GM21526 (cell line): Measurements from ENCODE around the gene NPR3.

Experiments used
- ATAC-seq: cut with Tn5 transposase; IDR thresholded peaks from one replicate; pipeline ENCODE4 v1.9.1; 2021; ENCODE audit warnings: moderate library complexity; ENCODE audit not compliant: unreplicated experiment, low FRiP score

Gene NPR3

GRCh38 chr5:32754284-32754683, 43.2 kb downstream of the NPR3 start:
- no peak for ATAC-seq

- no peak for ATAC-seq
These were observed 49.0 kb downstream of the NPR3 start for GRCh38 chr5:32760091-32760509.

GRCh38 chr5:32765266-32765665, 54.1 kb downstream of the NPR3 start:
- no peak for ATAC-seq

GRCh38 chr5:32767948-32768467, 56.9 kb downstream of the NPR3 start:
- no peak for ATAC-seq

- ATAC-seq = no peak
These were observed 58.6 kb downstream of the NPR3 start for GRCh38 chr5:32769711-32770110.

- ATAC-seq = no peak
These were observed 59.3 kb downstream of the NPR3 start for GRCh38 chr5:32770444-32770843.

GRCh38 chr5:32771037-32771436, 59.9 kb downstream of the NPR3 start:
- no peak for ATAC-seq

- no peak for ATAC-seq
These were observed 62.8 kb downstream of the NPR3 start for GRCh38 chr5:32773944-32774343.

- ATAC-seq = no peak
These were observed 65.1 kb downstream of the NPR3 start for GRCh38 chr5:32776200-32776599.

- no peak for ATAC-seq
These were observed 66.1 kb downstream of the NPR3 start for GRCh38 chr5:32777222-32777621.

GRCh38 chr5:32777733-32778132, 66.6 kb downstream of the NPR3 start:
- no peak for ATAC-seq

- no peak for ATAC-seq
These were observed 67.3 kb downstream of the NPR3 start for GRCh38 chr5:32778403-32778802.

- ATAC-seq = no peak
These were observed 68.8 kb downstream of the NPR3 start for GRCh38 chr5:32779754-32780415.

- ATAC-seq = no peak
These were observed 69.4 kb downstream of the NPR3 start for GRCh38 chr5:32780508-32780919.

- no peak for ATAC-seq
These were observed 72.5 kb downstream of the NPR3 start for GRCh38 chr5:32783661-32784060.

- no peak for ATAC-seq
These were observed 74.6 kb downstream of the NPR3 start for GRCh38 chr5:32785611-32786254.

- no peak for ATAC-seq
These were observed 75.2 kb downstream of the NPR3 start for GRCh38 chr5:32786311-32786710.

- ATAC-seq = no peak
These were observed 79.4 kb downstream of the NPR3 start for GRCh38 chr5:32790411-32790951.

GRCh38 chr5:32791536-32792243, 80.6 kb downstream of the NPR3 start:
- no peak for ATAC-seq

- no peak for ATAC-seq
These were observed 83.0 kb downstream of the NPR3 start for GRCh38 chr5:32794086-32794485.

- no peak for ATAC-seq
These were observed 91.6 kb downstream of the NPR3 start for GRCh38 chr5:32802764-32803163.
